GM12873 (cell line): Measurements from ENCODE around the gene FAT3.

Source experiments
- TF ChIP-seq, protein P1 (sequence below): IDR thresholded peaks from 2 replicates; pipeline ENCODE4 v1.5.1; 2012; ENCODE audit warnings: low read depth, mild to moderate bottlenecking, moderate library complexity, low read length, control low read depth; ENCODE audit not compliant: insufficient read depth; ENCODE audit errors: missing control alignments

Gene FAT3

DNA sequence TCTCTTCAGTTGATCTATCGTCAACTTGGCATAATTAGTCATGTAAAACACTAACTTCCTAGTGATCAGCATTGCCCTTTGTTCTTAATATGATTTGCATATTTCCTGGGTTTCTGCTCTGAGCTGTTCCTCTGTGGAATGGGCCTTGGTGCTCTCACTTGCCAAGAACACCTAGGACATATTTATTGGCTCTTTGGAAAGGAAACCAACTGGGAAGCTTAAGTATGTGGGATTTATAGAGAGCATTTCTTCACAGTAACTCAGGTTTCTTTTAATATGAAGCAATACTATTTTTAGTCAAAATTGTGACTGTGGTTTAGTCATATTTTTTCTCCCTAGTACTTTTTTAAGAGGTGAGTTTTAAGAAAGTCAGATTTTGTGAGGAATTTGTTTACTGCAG lies 28.8 kb downstream of the FAT3 start:
- TF ChIP-seq, protein P1, sequence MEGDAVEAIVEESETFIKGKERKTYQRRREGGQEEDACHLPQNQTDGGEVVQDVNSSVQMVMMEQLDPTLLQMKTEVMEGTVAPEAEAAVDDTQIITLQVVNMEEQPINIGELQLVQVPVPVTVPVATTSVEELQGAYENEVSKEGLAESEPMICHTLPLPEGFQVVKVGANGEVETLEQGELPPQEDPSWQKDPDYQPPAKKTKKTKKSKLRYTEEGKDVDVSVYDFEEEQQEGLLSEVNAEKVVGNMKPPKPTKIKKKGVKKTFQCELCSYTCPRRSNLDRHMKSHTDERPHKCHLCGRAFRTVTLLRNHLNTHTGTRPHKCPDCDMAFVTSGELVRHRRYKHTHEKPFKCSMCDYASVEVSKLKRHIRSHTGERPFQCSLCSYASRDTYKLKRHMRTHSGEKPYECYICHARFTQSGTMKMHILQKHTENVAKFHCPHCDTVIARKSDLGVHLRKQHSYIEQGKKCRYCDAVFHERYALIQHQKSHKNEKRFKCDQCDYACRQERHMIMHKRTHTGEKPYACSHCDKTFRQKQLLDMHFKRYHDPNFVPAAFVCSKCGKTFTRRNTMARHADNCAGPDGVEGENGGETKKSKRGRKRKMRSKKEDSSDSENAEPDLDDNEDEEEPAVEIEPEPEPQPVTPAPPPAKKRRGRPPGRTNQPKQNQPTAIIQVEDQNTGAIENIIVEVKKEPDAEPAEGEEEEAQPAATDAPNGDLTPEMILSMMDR = no peak

DNA sequence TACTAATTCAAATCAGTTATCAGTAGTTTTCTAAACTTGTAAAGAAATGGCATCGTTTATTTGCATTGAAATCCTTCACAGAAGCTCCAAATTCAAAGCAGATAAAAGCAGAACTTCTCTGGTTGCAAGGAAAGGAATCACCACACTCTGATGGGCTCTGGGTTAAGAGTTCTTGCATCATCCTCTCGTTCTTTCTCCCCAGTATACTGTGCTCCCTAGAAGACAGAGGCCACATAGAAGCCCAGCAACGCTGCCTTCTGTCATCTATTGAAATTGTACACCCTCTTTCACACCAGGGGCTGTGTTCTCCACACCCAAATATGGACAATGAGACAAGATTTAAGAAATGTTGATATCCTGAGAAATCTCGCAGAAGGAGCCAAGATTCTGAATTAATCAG lies 29.3 kb downstream of the FAT3 start:
- TF ChIP-seq, protein P1 = no peak

DNA sequence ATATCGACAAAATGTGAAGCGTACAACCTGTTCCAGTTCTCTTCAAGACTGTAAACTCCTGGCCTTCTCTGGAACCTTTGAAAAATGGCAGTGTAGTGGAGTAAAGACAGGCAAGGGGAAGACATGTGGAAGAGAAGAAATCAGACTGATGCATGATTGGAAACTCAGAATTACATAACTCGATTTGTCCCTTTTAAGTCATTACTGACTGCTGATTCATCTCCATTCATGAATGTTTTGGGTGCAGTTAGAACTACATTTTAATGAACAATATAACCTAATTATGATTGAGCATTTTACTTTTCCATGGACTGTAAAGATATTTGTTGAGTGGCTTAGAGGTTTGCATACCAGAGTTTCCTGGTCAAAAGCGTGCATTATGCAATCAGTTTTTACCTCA lies 32.9 kb downstream of the FAT3 start:
- TF ChIP-seq, protein P1 = no peak

DNA sequence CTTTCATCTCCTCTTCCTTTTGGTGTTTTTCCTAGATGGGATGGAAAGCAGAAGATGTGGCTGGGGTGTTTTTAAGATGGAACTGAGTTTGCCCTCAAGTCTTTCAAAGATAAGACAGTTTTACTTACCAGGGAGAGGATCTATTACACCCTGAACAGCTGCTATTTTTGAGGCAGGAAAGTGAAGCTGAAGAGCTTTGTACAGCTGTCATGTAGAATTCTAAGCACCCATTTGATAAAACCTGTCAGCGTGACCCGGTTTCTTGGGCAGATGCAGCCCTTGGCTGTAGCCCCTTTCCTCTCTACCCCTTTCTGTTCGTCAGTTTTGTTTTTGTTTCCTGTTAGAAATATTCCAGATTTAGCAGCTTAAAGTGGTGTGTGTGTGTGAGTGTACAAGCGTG lies 35.2 kb downstream of the FAT3 start:
- TF ChIP-seq, protein P1 = no peak

DNA sequence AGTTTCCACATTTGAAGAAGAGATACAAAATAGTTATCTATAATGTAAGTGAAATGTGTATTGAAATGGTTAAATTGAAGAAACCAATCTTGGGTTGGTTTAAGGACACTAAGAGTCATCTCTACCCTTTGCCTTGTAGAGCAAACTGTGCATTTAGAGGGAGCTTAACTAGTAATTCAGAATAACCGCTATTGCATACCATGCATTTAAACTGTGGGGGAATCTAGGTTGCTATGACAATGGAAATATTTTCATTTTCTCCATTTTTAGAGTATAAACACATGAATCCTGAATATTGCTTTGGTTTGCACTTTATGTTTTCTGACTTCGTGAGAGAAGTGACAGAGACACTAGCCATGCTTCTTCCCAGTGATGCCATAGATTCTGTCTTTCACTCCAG lies 39.7 kb downstream of the FAT3 start:
- TF ChIP-seq, protein P1 = no peak

DNA sequence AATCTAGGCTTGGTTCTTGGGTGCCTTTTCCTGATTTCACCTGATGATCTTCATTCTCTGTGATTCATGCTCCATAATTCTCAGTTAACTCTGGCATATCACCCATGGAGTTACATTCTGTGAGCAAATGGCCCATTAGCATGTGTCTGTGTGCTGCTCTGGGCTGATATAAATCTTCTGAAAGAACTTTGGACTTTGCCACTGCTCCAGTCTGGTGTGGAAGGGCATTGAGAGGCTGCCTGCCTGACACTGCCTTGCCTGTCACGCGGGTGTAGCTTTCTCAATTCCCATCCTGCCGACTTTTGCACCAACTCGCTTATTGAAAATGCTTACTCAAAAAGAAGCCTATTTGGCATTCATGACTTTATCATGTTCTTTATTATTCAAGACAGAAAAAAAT lies 42.2 kb downstream of the FAT3 start:
- TF ChIP-seq, protein P1 = no peak

DNA sequence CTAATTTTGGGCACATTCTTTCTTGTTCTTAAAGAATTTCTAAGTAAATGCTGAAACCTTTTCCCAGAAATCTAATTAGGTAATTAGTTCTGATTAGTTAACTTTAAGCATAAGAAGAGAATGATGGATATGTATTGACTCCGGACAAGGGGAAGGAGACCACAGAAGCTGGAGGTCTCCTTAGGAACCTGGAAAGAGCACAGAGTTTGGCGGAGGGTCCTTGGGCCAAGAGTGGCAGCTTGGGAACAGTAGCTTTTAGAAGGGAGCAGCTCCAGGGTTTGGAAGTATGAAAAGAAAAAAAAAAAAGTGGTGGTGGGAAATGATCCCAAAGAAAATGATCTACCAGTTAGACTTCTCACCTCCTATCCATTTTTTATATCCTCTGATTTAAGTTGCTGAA lies 42.7 kb downstream of the FAT3 start:
- TF ChIP-seq, protein P1 = no peak

DNA sequence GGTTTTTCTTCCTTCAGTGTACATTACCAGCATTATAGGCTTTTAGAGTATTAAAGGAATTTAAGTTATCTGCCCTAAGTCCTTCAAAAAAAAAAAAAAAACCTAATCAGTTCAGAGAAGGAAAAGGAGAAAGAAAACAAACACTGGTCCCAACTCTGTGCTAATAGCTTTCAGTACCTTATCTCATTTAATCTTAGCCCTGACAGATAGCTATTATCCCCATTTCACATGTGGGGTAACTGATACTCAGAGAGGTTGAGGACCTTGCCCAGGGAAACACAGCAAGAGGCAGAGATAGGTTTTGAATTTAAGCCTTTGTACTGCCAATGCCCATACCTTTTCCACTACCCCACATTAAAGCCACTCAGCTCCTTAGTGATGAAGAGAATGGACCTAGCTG lies 43.4 kb downstream of the FAT3 start:
- TF ChIP-seq, protein P1 = no peak
